GM21737 (cell line): ENCODE data around the gene VENTX.
"Not testable (repeated sequence)": the region's sequence is repeated elsewhere in the genome, so short reads cannot be mapped to it uniquely, and the experiment has no call there.

Experiments used
- ATAC-seq: cut with Tn5 transposase; IDR thresholded peaks from one replicate; pipeline ENCODE4 v1.9.1; 2021; ENCODE audit warnings: mild to moderate bottlenecking, moderate library complexity; ENCODE audit not compliant: unreplicated experiment

Gene VENTX

GRCh38 chr10:133214468-133215410, 22.9 kb upstream of the VENTX start:
- ATAC-seq = no peak

GRCh38 chr10:133215586-133215985, 22.1 kb upstream of the VENTX start:
- ATAC-seq = no peak

GRCh38 chr10:133216776-133217175, 20.9 kb upstream of the VENTX start:
- no peak for ATAC-seq

GRCh38 chr10:133217800-133218589, 19.7 kb upstream of the VENTX start:
- no peak for ATAC-seq

GRCh38 chr10:133218891-133219290, 18.8 kb upstream of the VENTX start:
- ATAC-seq = no peak

GRCh38 chr10:133219782-133220181, 17.9 kb upstream of the VENTX start:
- ATAC-seq = no peak

GRCh38 chr10:133221331-133221730, 16.3 kb upstream of the VENTX start:
- no peak for ATAC-seq

- not testable (repeated sequence) for ATAC-seq
Measured at GRCh38 chr10:133221756-133222155, 15.9 kb upstream of the VENTX start.

- no peak for ATAC-seq
Measured at GRCh38 chr10:133224076-133224475, 13.6 kb upstream of the VENTX start.

GRCh38 chr10:133224756-133225372, 12.8 kb upstream of the VENTX start:
- no peak for ATAC-seq

GRCh38 chr10:133225707-133226191, 11.9 kb upstream of the VENTX start:
- ATAC-seq = no peak

- ATAC-seq = no peak
Measured at GRCh38 chr10:133226251-133226808, 11.3 kb upstream of the VENTX start.

- ATAC-seq = no peak
Measured at GRCh38 chr10:133227256-133227655, 10.4 kb upstream of the VENTX start.

GRCh38 chr10:133229265-133230043, 8.2 kb upstream of the VENTX start:
- no peak for ATAC-seq

GRCh38 chr10:133230044-133230361, 7.7 kb upstream of the VENTX start, which contains the start of gene UTF1:
TSS of gene UTF1 (plus strand) at chr10:133230217. CDS start at chr10:133230289, 72 bp downstream.
- ATAC-seq = no peak

- no peak for ATAC-seq
Measured at GRCh38 chr10:133230387-133231195, 7.1 kb upstream of the VENTX start.

GRCh38 chr10:133231244-133231945, 6.3 kb upstream of the VENTX start:
- ATAC-seq = no peak

- ATAC-seq = no peak
Measured at GRCh38 chr10:133231946-133232574, 5.6 kb upstream of the VENTX start.
